ENCODE results near the gene TMA7B.

DNA sequence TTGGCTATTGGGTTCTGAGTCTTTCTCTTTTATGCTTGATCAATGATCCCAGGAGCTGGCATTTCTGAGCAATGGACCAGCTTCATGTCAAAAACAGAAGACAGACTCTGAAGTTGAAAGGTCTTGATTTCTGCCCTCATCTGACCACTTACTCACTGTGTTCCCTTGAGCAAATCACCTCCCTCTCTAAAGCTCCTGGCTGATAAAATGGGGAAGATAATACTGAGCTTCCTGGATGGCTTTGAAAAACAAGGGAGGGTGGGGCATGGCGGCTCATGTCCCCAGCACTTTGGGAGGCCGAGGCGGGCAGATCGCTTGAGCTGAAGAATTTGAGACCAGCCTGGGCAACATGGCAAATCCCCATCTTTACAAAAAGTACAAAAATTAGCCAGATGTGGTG, 40.9 kb downstream of the TMA7B start:
- no peak for TF ChIP-seq CTCF (IDR thresholded peaks at IDR 0.05 in 2 of 3, conservative IDR thresholded peaks at IDR 0.05 in 1 of 3; ENCODE audit: control insufficient read depth in 2 of 3, extremely low read depth in 1 of 3, insufficient read depth in 1 of 3, low read depth in 3 of 3, low read length in 3 of 3)
- TF ChIP-seq MTA3 (IDR thresholded peaks at IDR 0.05; ENCODE audit: borderline replicate concordance, low read length) = no peak
- TF ChIP-seq SMAD5 (IDR thresholded peaks at IDR 0.05; ENCODE audit: low read depth) = no peak
- TF ChIP-seq POLR2A (IDR thresholded peaks at IDR 0.05; ENCODE audit: low read depth, low read length) = no peak
- TF ChIP-seq, protein P1, sequence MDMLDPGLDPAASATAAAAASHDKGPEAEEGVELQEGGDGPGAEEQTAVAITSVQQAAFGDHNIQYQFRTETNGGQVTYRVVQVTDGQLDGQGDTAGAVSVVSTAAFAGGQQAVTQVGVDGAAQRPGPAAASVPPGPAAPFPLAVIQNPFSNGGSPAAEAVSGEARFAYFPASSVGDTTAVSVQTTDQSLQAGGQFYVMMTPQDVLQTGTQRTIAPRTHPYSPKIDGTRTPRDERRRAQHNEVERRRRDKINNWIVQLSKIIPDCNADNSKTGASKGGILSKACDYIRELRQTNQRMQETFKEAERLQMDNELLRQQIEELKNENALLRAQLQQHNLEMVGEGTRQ (IDR thresholded peaks at IDR 0.05; ENCODE audit: borderline replicate concordance, low read depth, low read length) = no peak
- TF ChIP-seq EZH2 (IDR thresholded peaks at IDR 0.05; ENCODE audit: borderline replicate concordance, control insufficient read depth, low read depth, low read length) = no peak
- TF ChIP-seq RCOR1 (conservative IDR thresholded peaks at IDR 0.05; ENCODE audit: low read depth, low read length) = no peak
- TF ChIP-seq EP300 (IDR thresholded peaks at IDR 0.05; ENCODE audit: borderline replicate concordance in 1 of 2, control insufficient read depth in 1 of 2, low read depth in 2 of 2, low read length in 2 of 2) = no peak
- TF ChIP-seq, protein P2, sequence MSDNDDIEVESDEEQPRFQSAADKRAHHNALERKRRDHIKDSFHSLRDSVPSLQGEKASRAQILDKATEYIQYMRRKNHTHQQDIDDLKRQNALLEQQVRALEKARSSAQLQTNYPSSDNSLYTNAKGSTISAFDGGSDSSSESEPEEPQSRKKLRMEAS (IDR thresholded peaks at IDR 0.05; ENCODE audit: low read depth, low read length) = no peak

Data from GM12878 (cell line).